Esophagus muscularis mucosa (tissue), 4 donors: ENCODE results near the gene SLC35E1. TPM values are rescaled to one million over a fixed set of nuclear protein-coding genes. Genes with fewer than 3 reads are reported as not detected.

Source experiments
- DNase-seq: peaks from one replicate; pipeline ENCODE4 v3.0.0-alpha.2; 2017; ENCODE audit errors: extremely low spot score
- H3K27ac ChIP-seq, 4 donors: fragments of 200-600 bp; sonication (generic); replicated peaks in 1 of 4; 1 replicate in 3 of 4; 2 replicates in 1 of 4; pipeline ENCODE4 v1.5.1; 2016 to 2019; ENCODE audit warnings: mild to moderate bottlenecking in 1 of 4
- H3K27me3 ChIP-seq, 4 donors: fragments of 200-600 bp; sonication (generic); one replicate each; pipeline versions ENCODE4 v1.5.1 to v1.6.0; 2016 to 2019
- H3K36me3 ChIP-seq, 4 donors: fragments of 200-600 bp; sonication (generic); one replicate each; pipeline ENCODE4 v1.5.1; 2016 to 2019
- H3K4me1 ChIP-seq, 4 donors: fragments of 200-600 bp; sonication (generic); one replicate each; pipeline ENCODE4 v1.5.1; 2016 to 2019
- H3K4me3 ChIP-seq, 4 donors: fragments of 200-600 bp; sonication (generic); 1 replicate in 2 of 4; 2 replicates in 2 of 4; pipeline ENCODE4 v1.5.1; 2016 to 2019; ENCODE audit warnings: mild to moderate bottlenecking in 4 of 4, moderate library complexity in 1 of 4
- H3K9me3 ChIP-seq, 4 donors: fragments of 200-600 bp; sonication (generic); 1 replicate in 3 of 4; 2 replicates in 1 of 4; pipeline ENCODE4 v1.5.1; 2016 to 2019
- CTCF ChIP-seq, 3 experiments: fragments of 200-600 bp in 2 of 3; fragments of 450-650 bp in 1 of 3; sonication (generic) in 2 of 3; IDR thresholded peaks; one replicate each; pipeline ENCODE4 v1.5.1; 2017 to 2019; ENCODE audit warnings: antibody characterized with exemption in 3 of 3, mild to moderate bottlenecking in 2 of 3, moderate library complexity in 1 of 3
- EP300 ChIP-seq: sonication (generic); formaldehyde crosslinking; IDR thresholded peaks from one replicate; pipeline ENCODE4 v1.6.1; 2017; ENCODE audit warnings: antibody characterized with exemption
- POLR2A ChIP-seq: fragments of 450-650 bp; IDR thresholded peaks from one replicate; pipeline ENCODE4 v1.6.1; 2017; ENCODE audit warnings: antibody characterized with exemption, moderate library complexity, mild to moderate bottlenecking, low read depth
- POLR2AphosphoS5 ChIP-seq, 2 donors: sonication (generic); formaldehyde crosslinking; IDR thresholded peaks; one replicate each; pipeline ENCODE4 v1.6.1; 2017; ENCODE audit warnings: antibody characterized with exemption in 2 of 2
- WGBS: methylation state at CpG from one replicate; pipeline ENCODE4 v1.1.5; 2018; 5-methylcytosine and 5-hydroxymethylcytosine counted together
- intact Hi-C: fragments of 100-400 bp; cut with DNase I; formaldehyde crosslinking; loops from one replicate; pipeline ENCODE4 v1.15.1; 2023
- total RNA-seq, 4 donors: library from RNA; depleted of rRNA; stranded (reverse); fragments of >200 nt; gene quantifications; one replicate each; pipeline versions ENCODE4 v1.1.0 to v1.2.1, GENCODE V29; 2016

Gene SLC35E1
- total RNA-seq, 4 donors from 2014 or later, result 22.8 to 39.7 (median 34.0) TPM

GRCh38 chr19:16532440-16533234, 39.6 kb downstream of the SLC35E1 start:
- Histone ChIP-seq H3K9me3 (no peaks in the 10 kb centered on the region), H3K4me1 (peaks cover 0 to 6% (median 3%) of the 10 kb centered on the region in 4 donors), H3K4me3 (no peak overlapping the region), H3K27ac (no peak overlapping the region), H3K27me3 (no peaks in the 10 kb centered on the region), H3K36me3 (peaks cover 78 to 100% (median 99%) of the 10 kb centered on the region in 4 donors)
- no peak for DNase-seq
- intact Hi-C loops, result no loop called here
- WGBS, result 87% methylated on average over 37 of the region's 47 CpGs
- TF ChIP-seq POLR2AphosphoS5 (IDR thresholded peaks at IDR 0.05) (no peak), CTCF (IDR thresholded peaks at IDR 0.05) (no peak), POLR2A (no peak), EP300 (no peak)

GRCh38 chr19:16531380-16531669, 40.9 kb downstream of the SLC35E1 start:
- Histone ChIP-seq H3K27ac (no peak overlapping the region), H3K36me3 (peaks cover 91 to 100% (median 100%) of the 10 kb centered on the region in 4 donors), H3K9me3 (no peaks in the 10 kb centered on the region), H3K4me1 (no peaks in the 10 kb centered on the region), H3K4me3 (no peak overlapping the region), H3K27me3 (no peaks in the 10 kb centered on the region)
- intact Hi-C loops, result no loop called here
- DNase-seq, result no peak
- TF ChIP-seq EP300 (no peak), POLR2AphosphoS5 (IDR thresholded peaks at IDR 0.05) (no peak), CTCF (IDR thresholded peaks at IDR 0.05) (no peak), POLR2A (no peak)
- 98% methylated on average over 12 of the region's 12 CpGs for WGBS

GRCh38 chr19:16530540-16531379, 41.5 kb downstream of the SLC35E1 start:
- H3K4me1 ChIP-seq, result no peaks in the 10 kb centered on the region
- intact Hi-C loops, result no loop called here
- H3K36me3 ChIP-seq, result peaks cover 97 to 100% (median 100%) of the 10 kb centered on the region in 4 donors
- no peak overlapping the region for H3K27ac ChIP-seq
- no peak for TF ChIP-seq POLR2A
- TF ChIP-seq POLR2AphosphoS5 (IDR thresholded peaks at IDR 0.05), result no peak
- TF ChIP-seq EP300, result no peak
- TF ChIP-seq CTCF (IDR thresholded peaks at IDR 0.05), result no peak
- H3K27me3 ChIP-seq, result no peaks in the 10 kb centered on the region
- 93% methylated on average over 13 of the region's 43 CpGs for WGBS
- H3K9me3 ChIP-seq, result no peaks in the 10 kb centered on the region
- no peak for DNase-seq
- H3K4me3 ChIP-seq, result no peak overlapping the region

- intact Hi-C loops, result no loop called here
- Histone ChIP-seq H3K27ac (no peak overlapping the region), H3K27me3 (no peaks in the 10 kb centered on the region), H3K9me3 (no peaks in the 10 kb centered on the region), H3K4me1 (no peaks in the 10 kb centered on the region), H3K4me3 (no peak overlapping the region), H3K36me3 (peaks cover 99 to 100% (median 100%) of the 10 kb centered on the region in 4 donors)
- no peak for TF ChIP-seq POLR2AphosphoS5 (IDR thresholded peaks at IDR 0.05)
- TF ChIP-seq POLR2A, result no peak
- no peak for TF ChIP-seq EP300
- no peak for TF ChIP-seq CTCF (IDR thresholded peaks at IDR 0.05)
- WGBS, result 96% methylated on average over 18 of the region's 25 CpGs
- no peak for DNase-seq
These were observed 42.6 kb downstream of the SLC35E1 start for GRCh38 chr19:16529466-16530144.
